Measurements from ENCODE around the gene ELP2. TPM values are rescaled to one million over a fixed set of nuclear protein-coding genes. Genes with fewer than 3 reads are reported as not detected.
A peak's percentile ranks its signal among the peaks of the same experiment; 100 is the strongest.
"Not testable (repeated sequence)": the region's sequence is repeated elsewhere in the genome, so short reads cannot be mapped to it uniquely, and the experiment has no call there.

The ELP2 gene
- total RNA-seq, 1 donor from 2014 or later, result 60.2 TPM

DNA sequence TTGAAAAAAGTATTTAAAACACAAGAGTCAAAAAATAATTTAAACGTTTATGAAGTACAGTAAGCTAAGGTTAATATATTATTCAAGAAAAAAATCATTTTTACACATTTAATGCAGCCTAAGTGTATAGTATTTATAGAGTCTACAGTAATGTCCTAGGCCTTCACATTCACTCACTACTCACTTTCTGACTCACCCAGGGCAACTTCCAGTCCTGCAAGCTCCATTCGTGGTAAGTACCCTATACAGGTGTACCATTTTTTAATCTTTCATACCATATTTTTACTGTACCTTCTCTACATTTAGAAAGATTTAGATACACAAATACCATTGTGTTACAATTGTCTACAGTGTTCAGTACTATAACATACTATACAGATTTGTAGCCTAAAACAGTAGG lies 41.4 kb upstream of the ELP2 start:
- Histone ChIP-seq H3K4me3 (no peak overlapping the region), H3K27me3 (no peaks in the 10 kb centered on the region), H3K4me1 (no peaks in the 10 kb centered on the region), H3K9me3 (no peaks in the 10 kb centered on the region), H3K27ac (no peak overlapping the region), H3K36me3 (no peaks in the 10 kb centered on the region)
- no peak for DNase-seq (ENCODE audit: extremely low spot score in 2 of 2)
- intact Hi-C loops (cut with DNase I), result no loop called here
- TF ChIP-seq POLR2A (IDR thresholded peaks at IDR 0.05), result no peak
- TF ChIP-seq, protein P1, sequence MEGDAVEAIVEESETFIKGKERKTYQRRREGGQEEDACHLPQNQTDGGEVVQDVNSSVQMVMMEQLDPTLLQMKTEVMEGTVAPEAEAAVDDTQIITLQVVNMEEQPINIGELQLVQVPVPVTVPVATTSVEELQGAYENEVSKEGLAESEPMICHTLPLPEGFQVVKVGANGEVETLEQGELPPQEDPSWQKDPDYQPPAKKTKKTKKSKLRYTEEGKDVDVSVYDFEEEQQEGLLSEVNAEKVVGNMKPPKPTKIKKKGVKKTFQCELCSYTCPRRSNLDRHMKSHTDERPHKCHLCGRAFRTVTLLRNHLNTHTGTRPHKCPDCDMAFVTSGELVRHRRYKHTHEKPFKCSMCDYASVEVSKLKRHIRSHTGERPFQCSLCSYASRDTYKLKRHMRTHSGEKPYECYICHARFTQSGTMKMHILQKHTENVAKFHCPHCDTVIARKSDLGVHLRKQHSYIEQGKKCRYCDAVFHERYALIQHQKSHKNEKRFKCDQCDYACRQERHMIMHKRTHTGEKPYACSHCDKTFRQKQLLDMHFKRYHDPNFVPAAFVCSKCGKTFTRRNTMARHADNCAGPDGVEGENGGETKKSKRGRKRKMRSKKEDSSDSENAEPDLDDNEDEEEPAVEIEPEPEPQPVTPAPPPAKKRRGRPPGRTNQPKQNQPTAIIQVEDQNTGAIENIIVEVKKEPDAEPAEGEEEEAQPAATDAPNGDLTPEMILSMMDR (IDR thresholded peaks at IDR 0.05), result no peak
- no peak for TF ChIP-seq POLR2AphosphoS5 (IDR thresholded peaks at IDR 0.05; ENCODE audit: insufficient read depth in 1 of 2, low read depth in 1 of 2)

DNA sequence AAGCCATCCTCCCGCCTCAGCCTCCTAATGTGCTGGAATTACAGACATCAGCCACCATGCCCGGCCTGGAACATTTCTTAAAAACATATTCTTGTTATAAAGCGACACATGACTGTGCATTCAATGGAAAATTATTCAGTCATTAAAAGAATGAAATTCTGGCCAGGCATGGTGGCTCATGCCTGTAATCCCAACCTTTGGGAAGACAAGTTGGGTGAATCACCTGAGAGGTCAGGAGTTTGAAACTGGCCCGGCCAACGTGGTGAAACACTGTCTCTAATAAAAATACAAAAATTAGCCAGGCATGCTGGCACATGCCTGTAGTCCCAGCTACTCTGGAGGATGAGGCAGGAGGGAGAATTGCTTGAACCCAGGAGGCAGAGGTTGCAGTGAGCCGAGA lies 40.7 kb upstream of the ELP2 start:
- H3K27me3 ChIP-seq, result no peaks in the 10 kb centered on the region
- H3K4me1 ChIP-seq, result no peaks in the 10 kb centered on the region
- intact Hi-C loops (cut with DNase I), result no loop called here
- no peak overlapping the region for H3K27ac ChIP-seq
- H3K4me3 ChIP-seq, result no peak overlapping the region
- H3K36me3 ChIP-seq, result no peaks in the 10 kb centered on the region
- no peaks in the 10 kb centered on the region for H3K9me3 ChIP-seq
- DNase-seq (ENCODE audit: extremely low spot score in 2 of 2), result no peak
- TF ChIP-seq, protein P1 (IDR thresholded peaks at IDR 0.05), result no peak
- no peak for TF ChIP-seq POLR2AphosphoS5 (IDR thresholded peaks at IDR 0.05; ENCODE audit: insufficient read depth in 1 of 2, low read depth in 1 of 2)
- no peak for TF ChIP-seq POLR2A (IDR thresholded peaks at IDR 0.05)

DNA sequence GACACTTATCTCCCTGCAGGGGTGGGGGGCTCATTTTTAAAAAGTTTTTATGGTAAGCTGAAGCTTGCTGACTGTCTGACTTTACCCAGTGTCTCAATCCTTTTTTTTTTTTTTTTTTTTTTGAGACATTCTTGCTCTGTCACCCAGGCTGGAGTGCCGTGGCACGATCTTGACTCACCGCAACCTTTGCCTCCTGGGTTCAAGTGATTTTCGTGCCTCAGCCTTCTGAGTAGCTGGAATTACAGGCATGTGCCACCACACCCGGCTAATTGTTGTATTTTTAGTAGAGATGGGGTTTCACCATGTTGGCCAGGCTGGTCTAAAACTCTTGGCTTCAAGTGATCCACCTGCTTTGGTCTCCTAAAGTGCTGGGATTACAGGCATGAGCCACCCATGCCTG lies 37.6 kb upstream of the ELP2 start:
- H3K4me3 ChIP-seq; H3K9me3 ChIP-seq; intact Hi-C loops (cut with DNase I); H3K27me3 ChIP-seq; H3K27ac ChIP-seq; H3K4me1 ChIP-seq; H3K36me3 ChIP-seq; DNase-seq (ENCODE audit: extremely low spot score in 2 of 2): not testable (repeated sequence)

DNA sequence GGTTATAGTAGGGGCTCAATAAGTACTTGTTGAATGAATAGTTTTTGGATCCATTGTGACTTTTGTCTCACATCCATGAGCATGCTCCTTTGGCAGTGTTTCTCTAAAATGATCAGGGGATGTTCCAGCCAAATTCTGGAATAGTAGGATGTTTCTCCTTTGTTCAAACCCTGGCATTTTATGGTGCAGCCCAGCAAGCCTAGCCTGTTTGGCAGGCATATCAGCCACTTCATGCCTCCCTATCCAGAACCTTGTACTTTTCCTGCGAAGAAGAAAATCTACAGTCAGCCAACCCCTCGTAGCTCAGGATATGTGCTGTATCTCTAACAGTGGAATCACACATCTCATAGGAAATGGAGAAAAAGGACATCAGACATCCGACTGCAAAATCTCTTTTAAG lies 35.3 kb upstream of the ELP2 start:
- no peak overlapping the region for H3K4me3 ChIP-seq
- H3K27me3 ChIP-seq, result no peaks in the 10 kb centered on the region
- H3K27ac ChIP-seq, result no peak overlapping the region
- no peaks in the 10 kb centered on the region for H3K4me1 ChIP-seq
- TF ChIP-seq, protein P1 (IDR thresholded peaks at IDR 0.05), result no peak
- TF ChIP-seq POLR2A (IDR thresholded peaks at IDR 0.05), result no peak
- no peak for TF ChIP-seq POLR2AphosphoS5 (IDR thresholded peaks at IDR 0.05; ENCODE audit: insufficient read depth in 1 of 2, low read depth in 1 of 2)
- DNase-seq (ENCODE audit: extremely low spot score in 2 of 2), result no peak
- intact Hi-C loops (cut with DNase I), result no loop called here
- H3K9me3 ChIP-seq, result no peaks in the 10 kb centered on the region
- H3K36me3 ChIP-seq, result no peaks in the 10 kb centered on the region

DNA sequence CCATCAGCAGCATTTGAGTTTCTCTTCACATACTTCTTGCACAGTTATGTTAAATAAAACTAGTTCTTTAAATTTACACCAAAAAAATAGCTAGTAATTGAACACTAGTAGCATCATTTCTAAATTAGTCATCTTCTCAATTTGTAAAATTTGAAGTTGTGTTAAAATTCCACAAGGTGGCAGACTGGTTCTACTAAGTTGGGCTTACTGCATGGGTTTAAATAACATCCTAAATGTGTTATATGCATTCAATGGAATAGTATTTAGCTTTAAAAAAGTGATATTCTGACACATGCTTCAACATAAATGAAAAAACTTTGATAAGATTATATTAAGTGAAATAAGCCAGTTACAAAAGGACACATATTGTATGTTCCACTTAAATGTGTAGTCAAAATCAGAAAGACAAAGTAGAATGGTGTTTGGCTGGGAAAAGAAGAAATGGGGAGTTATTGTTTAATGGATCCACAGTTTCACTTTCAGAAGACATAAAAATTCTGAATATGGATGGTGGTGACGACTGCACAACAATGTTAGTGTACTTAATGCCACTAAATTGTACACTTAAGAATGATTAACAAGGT lies 33.7 kb upstream of the ELP2 start:
- TF ChIP-seq POLR2A (IDR thresholded peaks at IDR 0.05) (no peak), POLR2AphosphoS5 (IDR thresholded peaks at IDR 0.05; ENCODE audit: insufficient read depth in 1 of 2, low read depth in 1 of 2) (no peak)
- TF ChIP-seq, protein P1 (IDR thresholded peaks at IDR 0.05), result peak in 2 of 3 experiments; percentile 37 to 43
- DNase-seq (ENCODE audit: extremely low spot score in 2 of 2), result no peak
- intact Hi-C loops (cut with DNase I), result loop anchor here (5.0 kb wide), 1 partner anchor 186 kb away; no protein-coding TSS in a partner anchor

More for the DNA sequence above, 33.7 kb upstream of the ELP2 start:
- Histone ChIP-seq H3K27ac (no peak overlapping the region), H3K4me1 (no peaks in the 10 kb centered on the region), H3K4me3 (no peak overlapping the region), H3K9me3 (no peaks in the 10 kb centered on the region), H3K36me3 (no peaks in the 10 kb centered on the region), H3K27me3 (no peaks in the 10 kb centered on the region)

All from vagina (tissue), 2 donors.